Endodermal cell (in vitro differentiated cells): ENCODE results near the gene FN1. TPM values are rescaled to one million over a fixed set of nuclear protein-coding genes. Genes with fewer than 3 reads are reported as not detected.

Experiments used
- DNase-seq: peaks from one replicate; pipeline ENCODE4 v3.0.0-alpha.2; 2017
- H3K27ac ChIP-seq: 2 replicates; pipeline ENCODE4 v1.5.1; 2013; ENCODE audit warnings: mild to moderate bottlenecking, low read depth, low read length, moderate library complexity
- H3K27me3 ChIP-seq: 2 replicates; pipeline ENCODE4 v1.6.1; 2013; ENCODE audit warnings: mild to moderate bottlenecking, low read length, moderate library complexity; ENCODE audit not compliant: insufficient read depth, control insufficient read depth, poor library complexity, severe bottlenecking
- H3K36me3 ChIP-seq: 2 replicates; pipeline ENCODE4 v1.7.0; 2013; ENCODE audit warnings: mild to moderate bottlenecking, low read length, moderate library complexity; ENCODE audit not compliant: control insufficient read depth, insufficient read depth
- H3K4me1 ChIP-seq: one replicate; pipeline ENCODE4 v1.7.0; 2013; ENCODE audit warnings: low read length; ENCODE audit not compliant: control insufficient read depth, insufficient read depth
- H3K4me3 ChIP-seq: 2 replicates; pipeline ENCODE4 v1.5.1; 2013; ENCODE audit warnings: mild to moderate bottlenecking, low read length, moderate library complexity
- H3K9ac ChIP-seq: 2 replicates; pipeline ENCODE4 v1.6.1; 2013; ENCODE audit warnings: mild to moderate bottlenecking, low read length, moderate library complexity; ENCODE audit not compliant: poor library complexity, severe bottlenecking; ENCODE audit errors: extremely low read depth
- H3K9me3 ChIP-seq: 2 replicates; pipeline ENCODE4 v1.6.1; 2013; ENCODE audit warnings: mild to moderate bottlenecking, low read length, moderate library complexity; ENCODE audit not compliant: control insufficient read depth
- H3K27ac Mint-ChIP-seq: 2 replicates; pipeline ENCODE4 v1.8.0; 2020; ENCODE audit warnings: mixed read lengths
- H3K27me3 Mint-ChIP-seq: 2 replicates; pipeline ENCODE4 v1.8.0; 2021; ENCODE audit warnings: mild to moderate bottlenecking, mixed read lengths; ENCODE audit not compliant: insufficient read depth
- H3K36me3 Mint-ChIP-seq: 2 replicates; pipeline ENCODE4 v1.8.0; 2020; ENCODE audit warnings: low read depth, mixed read lengths
- H3K4me1 Mint-ChIP-seq: 2 replicates; pipeline ENCODE4 v1.8.0; 2020; ENCODE audit warnings: mixed read lengths
- H3K4me3 Mint-ChIP-seq: 2 replicates; pipeline ENCODE4 v1.8.0; 2020; ENCODE audit warnings: mild to moderate bottlenecking, moderate library complexity, mixed read lengths
- H3K9me3 Mint-ChIP-seq: 2 replicates; pipeline ENCODE4 v1.8.0; 2020; ENCODE audit warnings: mild to moderate bottlenecking, mixed read lengths
- WGBS, 2 experiments: methylation state at CpG; one replicate each; pipeline versions ENCODE4 v1.1.5 to v1.1.7; 2013; ENCODE audit warnings: missing lambda C conversion rate in 2 of 2, mixed read lengths in 1 of 2; ENCODE audit not compliant: insufficient coverage in 1 of 2, insufficient read length in 1 of 2; 5-methylcytosine and 5-hydroxymethylcytosine counted together
- total RNA-seq, 2 donors: library from RNA; stranded (reverse); fragmentation: NEBNext Ultra II Directional in 1 of 2; extraction: Animal tissue kit (Norgen Biotek cat#: 25700) in 1 of 2; gene quantifications; 2 replicates in 1 of 2; 3 replicates in 1 of 2; pipeline ENCODE4 v1.2.1, GENCODE V29; 2021
- TF ChIP-seq, protein P1 (sequence below): fragments of 200-600 bp; sonication (generic); conservative IDR thresholded peaks from 2 replicates; pipeline ENCODE4 v1.5.0; 2021; ENCODE audit warnings: antibody characterized with exemption, mild to moderate bottlenecking

The FN1 gene
- total RNA-seq, 2 donors from 2014 or later, result 2,721 to 2,960 TPM

DNA sequence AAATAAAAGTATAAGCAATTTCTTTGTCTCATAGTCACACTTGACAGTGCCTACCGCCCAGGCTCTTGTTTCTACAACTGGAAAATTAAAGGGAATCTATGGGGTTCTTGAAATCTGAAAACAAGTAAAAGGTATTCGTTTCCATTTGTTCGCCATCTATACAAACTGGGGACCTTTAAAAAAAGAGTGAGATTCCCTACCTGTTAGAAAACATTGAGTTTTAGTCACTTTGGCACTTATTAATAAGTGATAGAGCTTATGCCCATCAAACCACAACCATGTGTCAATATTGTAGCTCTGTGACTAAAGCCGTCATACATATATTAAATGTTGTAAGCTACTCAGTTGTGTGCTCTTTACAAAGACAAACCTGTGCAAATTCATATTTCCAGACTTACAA, 13.2 kb downstream of the FN1 start:
- Mint-ChIP-seq H3K27me3 (no peaks in the 10 kb centered on the region), H3K4me3 (no peak overlapping the region), H3K36me3 (peaks cover 86% of the 10 kb centered on the region), H3K4me1 (peaks cover 56% of the 10 kb centered on the region), H3K9me3 (no peaks in the 10 kb centered on the region), H3K27ac (no peak overlapping the region)
- 95 to 100% methylated on average over 1 to 4 of the region's 4 CpGs for WGBS, 2 experiments
- Histone ChIP-seq H3K9ac (no peak overlapping the region), H3K4me3 (no peak overlapping the region), H3K27ac (no peak overlapping the region), H3K9me3 (no peaks in the 10 kb centered on the region), H3K27me3 (no peaks in the 10 kb centered on the region), H3K36me3 (peaks cover 86% of the 10 kb centered on the region), H3K4me1 (peaks cover 30% of the 10 kb centered on the region)
- TF ChIP-seq, protein P1, sequence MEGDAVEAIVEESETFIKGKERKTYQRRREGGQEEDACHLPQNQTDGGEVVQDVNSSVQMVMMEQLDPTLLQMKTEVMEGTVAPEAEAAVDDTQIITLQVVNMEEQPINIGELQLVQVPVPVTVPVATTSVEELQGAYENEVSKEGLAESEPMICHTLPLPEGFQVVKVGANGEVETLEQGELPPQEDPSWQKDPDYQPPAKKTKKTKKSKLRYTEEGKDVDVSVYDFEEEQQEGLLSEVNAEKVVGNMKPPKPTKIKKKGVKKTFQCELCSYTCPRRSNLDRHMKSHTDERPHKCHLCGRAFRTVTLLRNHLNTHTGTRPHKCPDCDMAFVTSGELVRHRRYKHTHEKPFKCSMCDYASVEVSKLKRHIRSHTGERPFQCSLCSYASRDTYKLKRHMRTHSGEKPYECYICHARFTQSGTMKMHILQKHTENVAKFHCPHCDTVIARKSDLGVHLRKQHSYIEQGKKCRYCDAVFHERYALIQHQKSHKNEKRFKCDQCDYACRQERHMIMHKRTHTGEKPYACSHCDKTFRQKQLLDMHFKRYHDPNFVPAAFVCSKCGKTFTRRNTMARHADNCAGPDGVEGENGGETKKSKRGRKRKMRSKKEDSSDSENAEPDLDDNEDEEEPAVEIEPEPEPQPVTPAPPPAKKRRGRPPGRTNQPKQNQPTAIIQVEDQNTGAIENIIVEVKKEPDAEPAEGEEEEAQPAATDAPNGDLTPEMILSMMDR, result no peak
- DNase-seq, result no peak

DNA sequence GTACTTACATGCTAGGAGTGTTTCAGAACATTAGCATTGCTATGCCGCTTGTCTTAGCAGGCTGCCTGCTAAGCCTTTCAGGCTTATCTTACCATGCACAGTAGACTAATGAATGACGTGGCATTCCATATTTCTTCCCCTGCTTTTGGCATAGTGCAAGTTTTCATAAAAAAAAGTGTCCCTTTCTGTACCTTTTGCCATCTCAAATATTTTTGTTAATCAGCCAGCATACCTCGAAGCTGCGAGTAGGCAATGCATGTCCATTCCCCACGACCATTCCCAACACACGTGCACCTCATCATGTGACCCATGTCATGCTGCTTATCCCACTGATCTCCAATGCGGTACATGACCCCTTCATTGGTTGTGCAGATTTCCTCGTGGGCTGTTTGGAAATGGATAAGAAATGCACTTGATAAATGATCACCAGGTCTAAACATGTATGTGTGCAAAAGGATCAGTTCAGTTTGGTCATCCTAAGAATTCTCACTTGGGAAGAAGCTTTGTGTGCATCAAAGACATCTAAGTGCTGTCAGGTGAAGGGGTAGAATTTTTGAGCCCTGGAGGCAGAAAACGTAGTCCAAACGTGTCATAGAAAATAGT, 13.9 kb downstream of the FN1 start:
- peak overlapping the region; percentile 80 for H3K27ac Mint-ChIP-seq
- H3K4me3 Mint-ChIP-seq, result peak overlapping the region; percentile 33

DNA sequence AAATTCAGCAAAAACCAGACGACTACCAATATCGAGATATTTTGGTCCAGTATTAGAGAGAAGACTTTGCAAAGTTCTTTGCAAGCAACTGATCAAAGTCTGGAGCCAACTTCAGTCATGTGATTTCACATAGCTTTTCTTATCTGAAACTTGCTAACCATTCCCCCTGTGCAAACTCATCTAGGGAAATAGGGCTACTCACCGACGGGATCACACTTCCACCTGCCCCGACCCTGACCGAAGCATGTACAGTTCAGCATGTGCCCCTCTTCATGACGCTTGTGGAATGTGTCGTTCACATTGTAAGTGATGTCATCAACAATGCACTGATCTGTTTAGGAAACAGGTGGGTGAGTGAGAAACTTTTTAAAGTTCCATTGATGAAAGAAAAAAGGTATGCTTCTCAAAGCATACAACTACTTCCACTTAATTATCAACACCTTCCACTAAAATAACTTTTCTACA, 15.4 kb downstream of the FN1 start:
- Histone ChIP-seq H3K4me1 (peaks cover 45% of the 10 kb centered on the region), H3K27ac (no peak overlapping the region), H3K36me3 (peaks cover 84% of the 10 kb centered on the region), H3K4me3 (peak overlapping the region; percentile 27), H3K9me3 (no peaks in the 10 kb centered on the region), H3K9ac (no peak overlapping the region), H3K27me3 (no peaks in the 10 kb centered on the region)
- Mint-ChIP-seq H3K27me3 (no peaks in the 10 kb centered on the region), H3K27ac (peak overlapping the region; percentile 70), H3K4me3 (peak overlapping the region; percentile 33), H3K36me3 (peaks cover 83% of the 10 kb centered on the region), H3K9me3 (no peaks in the 10 kb centered on the region), H3K4me1 (peaks cover 69% of the 10 kb centered on the region)
- TF ChIP-seq, protein P1, result no peak
- 81 to 96% methylated on average over 7 to 8 of the region's 8 CpGs for WGBS, 2 experiments
- DNase-seq, result no peak

More for the DNA sequence above, 13.9 kb downstream of the FN1 start:
- WGBS, 2 experiments, result 92 to 94% methylated on average over 8 to 10 of the region's 10 CpGs
- no peak for DNase-seq
- H3K27me3 Mint-ChIP-seq, result no peaks in the 10 kb centered on the region
- peaks cover 62% of the 10 kb centered on the region for H3K4me1 Mint-ChIP-seq
- Histone ChIP-seq H3K9me3 (no peaks in the 10 kb centered on the region), H3K36me3 (peaks cover 80% of the 10 kb centered on the region), H3K9ac (no peak overlapping the region), H3K27me3 (no peaks in the 10 kb centered on the region), H3K4me3 (no peak overlapping the region), H3K27ac (no peak overlapping the region), H3K4me1 (peaks cover 33% of the 10 kb centered on the region)
- H3K36me3 Mint-ChIP-seq, result peaks cover 85% of the 10 kb centered on the region
- TF ChIP-seq, protein P1, result no peak
- no peaks in the 10 kb centered on the region for H3K9me3 Mint-ChIP-seq
